Thymus (tissue), 11 donors: ENCODE results near the gene CMSS1. TPM values are rescaled to one million over a fixed set of nuclear protein-coding genes. Genes with fewer than 3 reads are reported as not detected.

Experiments
- DNase-seq, 9 donors: peaks; one replicate each; pipeline ENCODE4 v3.0.0-alpha.2; 2013; ENCODE audit warnings: low spot score in 9 of 9, low read depth in 6 of 9, missing footprints in 1 of 9
- H3K27ac ChIP-seq, 2 donors: one replicate each; pipeline ENCODE4 v1.5.1; 2013; ENCODE audit warnings: control low read depth in 1 of 2, low read depth in 1 of 2, low read length in 1 of 2, mild to moderate bottlenecking in 1 of 2, moderate library complexity in 1 of 2
- H3K27me3 ChIP-seq, 2 donors: one replicate each; pipeline ENCODE4 v1.5.1; 2013; ENCODE audit warnings: low read length in 1 of 2; ENCODE audit not compliant: control insufficient read depth in 2 of 2, insufficient read depth in 1 of 2
- H3K36me3 ChIP-seq, 2 donors: one replicate each; pipeline ENCODE4 v1.5.1; 2013; ENCODE audit warnings: low read length in 1 of 2, mild to moderate bottlenecking in 1 of 2, moderate library complexity in 1 of 2; ENCODE audit not compliant: control insufficient read depth in 2 of 2, insufficient read depth in 2 of 2
- H3K4me1 ChIP-seq, 2 donors: one replicate each; pipeline ENCODE4 v1.5.1; 2013; ENCODE audit warnings: low read length in 2 of 2; ENCODE audit not compliant: control insufficient read depth in 2 of 2, insufficient read depth in 2 of 2
- H3K4me3 ChIP-seq, 2 donors: one replicate each; pipeline ENCODE4 v1.5.1; 2013; ENCODE audit warnings: low read length in 2 of 2, control low read depth in 1 of 2, mild to moderate bottlenecking in 1 of 2
- H3K9me3 ChIP-seq, 2 donors: one replicate each; pipeline ENCODE4 v1.5.1; 2013; ENCODE audit warnings: low read length in 1 of 2, mild to moderate bottlenecking in 1 of 2; ENCODE audit not compliant: control insufficient read depth in 2 of 2, insufficient read depth in 1 of 2
- WGBS: extraction: QIAGEN DNeasy Blood & Tissue Kit; methylation state at CpG from one replicate; pipeline ENCODE4 v1.1.7; 2013; 5-methylcytosine and 5-hydroxymethylcytosine counted together
- polyA plus RNA-seq: library from polyadenylated mRNA; stranded (reverse); fragments of 200-250 nt; gene quantifications from one replicate; pipeline ENCODE4 v1.2.3, GENCODE V29; 2013
- total RNA-seq: library from RNA; stranded (reverse); fragments of 120-200 nt; gene quantifications from one replicate; pipeline ENCODE4 v1.2.4, GENCODE V29; 2013
- donor health status: healthy.

CMSS1 gene
- total and polyA plus RNA-seq, 2 donors: 27.3 to 39.0 TPM

- H3K36me3 ChIP-seq: no peaks in the 10 kb centered on the region
- no peaks in the 10 kb centered on the region for H3K9me3 ChIP-seq
- DNase-seq: no peak
- H3K4me1 ChIP-seq: no peaks in the 10 kb centered on the region
- 95% methylated on average over 3 of the region's 3 CpGs for WGBS
- no peaks in the 10 kb centered on the region for H3K27me3 ChIP-seq
- no peak overlapping the region for H3K27ac ChIP-seq
- no peak overlapping the region for H3K4me3 ChIP-seq
These were observed 39.0 kb downstream of the CMSS1 start for GRCh38 chr3:99856437-99857220.

DNA sequence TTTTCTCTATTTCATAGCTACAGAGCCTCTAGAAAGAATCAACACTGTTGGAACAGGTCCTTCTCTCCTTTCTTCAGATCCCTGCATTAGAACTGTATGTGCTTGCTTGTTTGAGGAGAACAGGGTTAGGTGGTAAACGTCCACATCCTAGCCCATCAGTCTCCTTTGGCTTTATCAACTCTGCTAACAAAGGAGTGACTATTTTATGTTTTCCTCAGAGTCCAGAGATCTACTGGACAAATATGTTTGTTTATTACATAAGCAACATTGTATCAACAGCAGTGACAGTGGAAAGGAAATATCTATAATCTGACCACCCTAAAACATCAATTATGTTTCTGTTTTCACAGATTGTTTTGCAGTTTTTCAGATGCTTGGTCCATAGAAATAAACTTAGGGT lies 39.6 kb downstream of the CMSS1 start:
- Histone ChIP-seq H3K27ac (no peak overlapping the region), H3K4me3 (no peak overlapping the region), H3K36me3 (no peaks in the 10 kb centered on the region), H3K27me3 (no peaks in the 10 kb centered on the region), H3K9me3 (no peaks in the 10 kb centered on the region), H3K4me1 (no peaks in the 10 kb centered on the region)
- WGBS: 95% methylated on average over 1 of the region's 1 CpG
- DNase-seq: no peak

- Histone ChIP-seq H3K27ac (no peak overlapping the region), H3K4me3 (no peak overlapping the region), H3K36me3 (no peaks in the 10 kb centered on the region), H3K4me1 (no peaks in the 10 kb centered on the region), H3K27me3 (no peaks in the 10 kb centered on the region), H3K9me3 (no peaks in the 10 kb centered on the region)
- 94% methylated on average over 2 of the region's 2 CpGs for WGBS
- no peak for DNase-seq
These were observed 40.8 kb downstream of the CMSS1 start for GRCh38 chr3:99858469-99858868.

DNA sequence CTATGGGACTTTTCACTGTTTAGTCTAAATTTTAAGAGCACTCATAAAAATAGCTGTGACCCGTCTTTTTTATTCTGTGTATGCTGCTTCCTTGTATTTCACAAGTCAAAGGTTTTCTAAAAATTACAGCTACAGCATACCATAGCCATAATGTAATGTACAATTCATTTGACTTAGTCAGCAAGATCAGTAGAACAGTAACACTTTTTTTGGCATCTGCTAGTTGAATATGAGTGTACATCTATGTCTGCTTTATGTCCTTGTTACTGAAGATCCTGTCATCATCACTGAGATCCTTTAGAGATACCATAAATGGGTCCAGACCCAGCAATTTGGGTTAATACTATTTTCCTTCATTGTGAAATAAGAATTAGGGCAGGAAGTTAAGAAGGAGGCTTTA lies 42.2 kb downstream of the CMSS1 start:
- no peaks in the 10 kb centered on the region for H3K27me3 ChIP-seq
- WGBS: 91% methylated on average over 1 of the region's 1 CpG
- DNase-seq: no peak
- no peaks in the 10 kb centered on the region for H3K36me3 ChIP-seq
- H3K27ac ChIP-seq: no peak overlapping the region
- H3K4me1 ChIP-seq: no peaks in the 10 kb centered on the region
- H3K9me3 ChIP-seq: no peaks in the 10 kb centered on the region
- H3K4me3 ChIP-seq: no peak overlapping the region

GRCh38 chr3:99861216-99861615 lies 43.6 kb downstream of the CMSS1 start:
- H3K27ac ChIP-seq: no peak overlapping the region

GRCh38 chr3:99862208-99862607 lies 44.5 kb downstream of the CMSS1 start:
- H3K4me1 ChIP-seq: no peaks in the 10 kb centered on the region
- DNase-seq: no peak

More at GRCh38 chr3:99861216-99861615, 43.6 kb downstream of the CMSS1 start:
- no peak for DNase-seq
- Histone ChIP-seq H3K4me3 (no peak overlapping the region), H3K36me3 (no peaks in the 10 kb centered on the region), H3K27me3 (no peaks in the 10 kb centered on the region), H3K9me3 (no peaks in the 10 kb centered on the region), H3K4me1 (no peaks in the 10 kb centered on the region)
- whole genome bisulfite sequencing: 97% methylated on average over 1 of the region's 1 CpG

DNA sequence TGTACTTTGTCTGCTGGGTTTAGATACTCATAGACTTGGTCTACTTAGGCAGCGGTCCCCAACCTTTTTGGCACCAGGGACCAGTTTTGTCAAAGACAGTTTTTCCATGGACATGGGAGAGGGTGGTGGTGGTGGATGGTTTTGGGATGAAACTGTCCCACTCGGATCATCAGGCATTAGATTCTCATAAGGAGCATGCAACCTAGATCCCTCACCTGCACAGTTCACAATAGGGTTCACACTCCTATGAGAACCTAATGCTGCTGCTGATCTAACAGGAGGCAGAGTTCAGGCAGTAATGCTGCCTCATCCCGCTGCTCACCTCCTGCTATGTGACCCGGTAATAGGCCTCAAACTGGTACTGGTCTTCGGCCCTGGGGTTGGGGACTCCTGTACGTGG lies 45.3 kb downstream of the CMSS1 start:
- H3K4me1 ChIP-seq: no peaks in the 10 kb centered on the region
- 94% methylated on average over 6 of the region's 6 CpGs for WGBS
- H3K9me3 ChIP-seq: no peaks in the 10 kb centered on the region
- no peaks in the 10 kb centered on the region for H3K27me3 ChIP-seq
- DNase-seq: no peak
- no peaks in the 10 kb centered on the region for H3K36me3 ChIP-seq
- no peak overlapping the region for H3K4me3 ChIP-seq
- H3K27ac ChIP-seq: no peak overlapping the region

More at GRCh38 chr3:99862208-99862607, 44.5 kb downstream of the CMSS1 start:
- WGBS: 96% methylated on average over 2 of the region's 2 CpGs
- Histone ChIP-seq H3K27ac (no peak overlapping the region), H3K27me3 (no peaks in the 10 kb centered on the region), H3K4me3 (no peak overlapping the region), H3K9me3 (no peaks in the 10 kb centered on the region), H3K36me3 (no peaks in the 10 kb centered on the region)

DNA sequence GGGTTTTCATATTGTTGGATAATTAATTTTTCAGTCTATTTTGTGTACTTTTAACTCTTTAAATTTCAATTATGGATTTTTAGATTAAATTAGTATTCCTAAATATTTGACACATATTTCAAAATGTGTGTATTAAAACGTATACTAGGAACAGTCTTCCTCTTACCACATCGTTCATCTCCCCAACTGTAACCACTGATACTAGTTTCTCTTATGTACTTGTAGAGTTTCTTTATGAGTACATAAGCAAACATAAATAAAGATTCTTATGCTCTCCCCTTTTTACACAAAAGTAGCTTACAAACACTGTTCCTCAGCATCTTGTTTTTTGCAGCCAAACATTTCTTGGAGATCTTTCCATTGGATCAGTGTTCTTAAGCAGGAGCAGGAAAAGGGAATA lies 45.9 kb downstream of the CMSS1 start:
- H3K27me3 ChIP-seq: no peaks in the 10 kb centered on the region
- H3K4me3 ChIP-seq: no peak overlapping the region
- H3K36me3 ChIP-seq: no peaks in the 10 kb centered on the region
- H3K4me1 ChIP-seq: no peaks in the 10 kb centered on the region
- no peaks in the 10 kb centered on the region for H3K9me3 ChIP-seq
- WGBS: 91% methylated on average over 2 of the region's 2 CpGs
- H3K27ac ChIP-seq: no peak overlapping the region
- no peak for DNase-seq

DNA sequence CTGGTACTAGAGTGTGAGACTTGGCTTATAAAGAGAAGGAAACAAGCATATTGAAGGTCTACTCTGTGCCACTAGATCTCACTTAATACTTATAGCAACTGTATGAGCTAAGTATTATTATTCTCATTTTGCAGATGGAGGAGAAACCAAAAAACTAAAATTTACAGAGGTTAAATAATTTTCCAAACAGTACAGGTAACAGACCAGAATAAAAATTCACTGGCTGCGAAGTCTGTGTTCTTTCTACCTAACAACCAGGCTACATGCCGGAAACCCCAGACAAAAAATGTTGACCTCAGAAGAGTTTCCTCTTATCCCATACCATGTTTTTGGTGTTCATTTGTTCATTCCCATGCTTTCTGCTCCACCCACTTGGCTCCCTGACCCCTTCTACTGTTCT lies 46.6 kb downstream of the CMSS1 start:
- Histone ChIP-seq H3K27me3 (no peaks in the 10 kb centered on the region), H3K36me3 (no peaks in the 10 kb centered on the region), H3K4me1 (no peaks in the 10 kb centered on the region), H3K27ac (no peak overlapping the region), H3K9me3 (no peaks in the 10 kb centered on the region), H3K4me3 (no peak overlapping the region)
- no peak for DNase-seq
- WGBS: 98% methylated on average over 2 of the region's 2 CpGs
